ENCODE data around the gene CFH.
"Not testable (repeated sequence)": the region's sequence is repeated elsewhere in the genome, so short reads cannot be mapped to it uniquely, and the experiment has no call there.

Gene CFH

DNA sequence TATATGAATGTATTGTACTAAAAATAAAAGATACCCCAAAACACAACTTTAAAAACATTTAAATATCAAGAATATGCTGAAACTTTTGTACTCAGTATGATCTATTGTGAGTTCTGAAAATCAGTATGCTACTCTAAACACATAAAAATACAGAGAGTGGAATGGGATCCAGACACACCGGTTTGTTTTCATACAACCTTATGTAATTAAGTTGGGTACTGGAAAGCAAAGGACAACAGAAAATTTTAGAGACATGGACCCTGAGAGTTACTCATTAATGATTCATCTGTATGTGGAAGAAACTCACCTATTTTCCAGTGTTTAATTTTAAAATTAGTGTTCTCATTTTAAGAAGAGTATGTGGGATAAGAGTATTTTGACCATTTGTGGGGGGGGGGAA is 121.9 kb downstream of the CFH start:
- no peak for DNase-seq

DNA sequence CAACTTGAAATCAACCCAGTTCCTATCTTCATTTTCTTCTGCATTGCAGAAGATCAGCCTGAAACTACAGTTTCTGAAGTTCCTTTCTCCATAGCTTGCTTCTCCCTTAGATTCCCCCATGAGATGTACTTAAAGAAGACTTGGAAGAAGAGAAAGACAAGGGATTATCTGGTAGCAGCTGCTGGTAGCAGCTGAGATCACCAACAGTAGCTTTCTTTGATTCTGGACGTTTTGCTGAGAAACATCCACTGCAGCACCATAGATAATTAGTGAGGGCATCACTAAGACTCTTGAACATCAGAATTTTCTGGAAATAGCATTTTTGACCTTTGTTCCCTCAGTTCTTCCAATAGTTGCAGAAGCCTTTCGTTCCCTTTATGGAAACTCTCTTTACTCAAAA is 122.3 kb downstream of the CFH start:
- no peak for DNase-seq

DNA sequence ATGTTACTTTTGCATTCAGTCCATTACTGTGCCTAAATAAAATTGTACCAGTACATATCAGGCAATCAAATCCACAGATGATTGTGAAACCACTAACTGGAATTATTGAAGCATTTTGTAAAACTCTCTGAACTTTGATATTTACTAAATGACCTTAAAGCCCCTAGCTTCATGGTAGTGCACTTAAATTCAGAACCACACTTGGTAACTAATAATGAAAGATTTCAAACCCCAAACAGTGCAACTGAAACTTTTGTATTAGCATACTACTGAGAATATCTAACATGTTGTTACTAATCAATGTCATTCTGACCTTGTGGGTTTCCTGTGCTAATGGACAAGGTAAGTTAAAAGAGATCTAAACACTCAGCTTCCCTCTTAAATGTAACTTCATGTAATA is 122.8 kb downstream of the CFH start, which contains the start of gene CFHR3:
TSS of gene CFHR3 (plus strand) at position 238 of the 400 bp plus-strand sequence. CDS start at position 285, 47 bp downstream.
- DNase-seq: no peak

DNA sequence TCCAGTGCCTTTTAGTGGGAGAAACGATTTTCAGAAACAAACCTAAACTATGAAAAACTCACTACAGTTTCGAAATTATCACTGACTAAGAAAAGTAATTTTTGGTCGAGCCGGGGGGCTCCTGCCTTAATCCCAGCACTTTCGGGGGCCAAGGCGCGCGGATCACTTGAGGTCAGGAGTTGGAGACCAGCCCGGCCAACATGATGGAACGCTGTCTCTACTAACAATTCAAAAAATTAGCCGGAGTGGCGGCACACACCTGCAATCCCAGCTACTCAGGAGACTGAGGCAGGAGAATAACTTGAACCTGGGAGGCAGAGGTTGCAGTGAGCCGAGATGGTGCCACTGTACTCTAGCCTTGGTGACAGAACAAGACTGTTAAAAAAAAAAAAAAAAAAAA is 125.8 kb downstream of the CFH start:
- DNase-seq: no peak

DNA sequence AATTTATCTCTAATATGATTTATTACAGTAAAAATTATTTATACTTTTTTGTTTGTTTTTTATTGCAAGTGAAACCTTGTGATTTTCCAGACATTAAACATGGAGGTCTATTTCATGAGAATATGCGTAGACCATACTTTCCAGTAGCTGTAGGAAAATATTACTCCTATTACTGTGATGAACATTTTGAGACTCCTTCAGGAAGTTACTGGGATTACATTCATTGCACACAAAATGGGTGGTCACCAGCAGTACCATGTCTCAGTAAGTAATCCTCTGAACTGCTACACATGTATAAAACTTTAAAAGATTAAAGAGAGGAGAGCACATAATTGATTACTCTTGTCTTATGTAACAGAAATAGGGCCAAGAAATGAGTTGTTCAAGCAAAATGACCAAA is 127.2 kb downstream of the CFH start:
- no peak for DNase-seq

DNA sequence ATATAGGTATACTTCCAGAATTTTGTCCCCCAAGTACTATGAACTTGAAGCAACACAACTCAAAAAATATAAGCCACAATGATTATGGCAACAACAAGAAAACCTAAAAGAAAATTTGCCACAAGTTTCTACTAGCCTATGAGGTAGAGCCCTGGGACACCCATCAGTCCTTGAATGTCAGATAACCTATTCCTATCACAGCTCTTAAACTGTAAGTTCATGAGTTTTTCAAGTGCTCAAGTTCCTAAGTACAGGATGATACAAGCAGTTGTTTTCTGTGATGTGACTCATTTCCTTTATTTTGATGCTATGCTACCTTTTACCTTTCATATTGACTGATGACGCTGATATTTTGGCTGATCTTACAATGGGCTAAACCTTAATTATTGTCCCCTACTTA is 139.4 kb downstream of the CFH start:
- DNase-seq: not testable (repeated sequence)

DNA sequence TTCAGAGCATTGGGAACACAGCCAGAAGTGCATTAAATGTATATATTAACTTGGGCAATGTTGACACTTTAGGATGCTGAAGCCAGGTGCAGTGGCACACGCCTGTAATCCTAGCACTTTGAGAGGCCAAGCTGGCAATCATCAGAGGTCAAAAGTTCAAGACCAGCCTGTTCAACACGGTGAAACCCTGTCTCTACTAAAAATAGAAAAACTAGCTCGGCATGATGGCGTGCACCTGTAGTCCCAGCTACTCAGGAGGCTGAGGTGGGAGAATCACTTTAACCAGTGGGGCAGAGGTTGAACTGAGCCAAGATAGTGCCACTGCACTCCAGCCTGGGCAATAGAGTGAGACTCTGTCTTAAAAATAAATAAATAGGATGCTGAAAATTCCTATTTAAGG is 142.3 kb downstream of the CFH start:
- DNase-seq: not testable (repeated sequence)

All from T-helper 2 cell (primary cell).